Upper lobe of left lung (tissue), 4 donors: ENCODE results near the gene SAMD1.

ENCODE experiments used
- CTCF ChIP-seq, 6 experiments: fragments of 450-650 bp in 4 of 6; fragments of 200-600 bp in 2 of 6; sonication (generic) in 2 of 6; IDR thresholded peaks; one replicate each; pipeline ENCODE4 v1.5.1; 2016 to 2019; ENCODE audit warnings: antibody characterized with exemption in 6 of 6
- EP300 ChIP-seq, 4 donors: sonication (generic); formaldehyde crosslinking; IDR thresholded peaks; one replicate each; pipeline ENCODE4 v1.5.1; 2017; ENCODE audit warnings: antibody characterized with exemption in 4 of 4, control low read depth in 2 of 4
- POLR2A ChIP-seq, 4 donors: fragments of 450-650 bp; IDR thresholded peaks; one replicate each; pipeline ENCODE4 v1.5.1; 2016 to 2017; ENCODE audit warnings: antibody characterized with exemption in 4 of 4, mild to moderate bottlenecking in 2 of 4

- TF ChIP-seq CTCF (IDR thresholded peaks at IDR 0.05) (peak; percentile 54 to 62 (median 58)), EP300 (IDR thresholded peaks at IDR 0.05) (no peak), POLR2A (IDR thresholded peaks at IDR 0.05) (no peak)
Observed at GRCh38 chr19:14114854-14115253, 24.3 kb upstream of the SAMD1 start.
